Activated B cell treated with CpG ODN at 0.5 μM for 24 hours (primary cell): ENCODE results near the gene ABCD4. TPM values are rescaled to one million over a fixed set of nuclear protein-coding genes. Genes with fewer than 3 reads are reported as not detected.

Source experiments
- ATAC-seq: fragments of 200-7000 bp; cut with Tn5 transposase; one replicate; pipeline ENCODE4 v1.10.0; 2021; ENCODE audit warnings: low read depth, mild to moderate bottlenecking, moderate library complexity
- CTCF ChIA-PET: fragments of 350-600 bp; sonication (Branson Sonifier 250); formaldehyde crosslinking; loops from one replicate; lab custom pipeline; 2021; ENCODE audit warnings: antibody characterized with exemption; lab: Charles Lee
- POLR2A ChIA-PET: fragments of 350-600 bp; sonication (Branson Sonifier 250); formaldehyde crosslinking; loops from one replicate; lab custom pipeline; 2021; ENCODE audit warnings: antibody characterized with exemption; lab: Charles Lee
- DNase-seq: peaks from one replicate; pipeline ENCODE4 v3.0.0; 2022
- H3K27ac Mint-ChIP-seq: one replicate; pipeline ENCODE4 v1.8.0; 2020; ENCODE audit warnings: mixed read lengths
- H3K27me3 Mint-ChIP-seq: one replicate; pipeline ENCODE4 v1.8.0; 2021; ENCODE audit warnings: mixed read lengths
- H3K36me3 Mint-ChIP-seq: one replicate; pipeline ENCODE4 v1.8.0; 2021; ENCODE audit warnings: low read depth, mixed read lengths
- H3K4me1 Mint-ChIP-seq: one replicate; pipeline ENCODE4 v1.8.0; 2021; ENCODE audit warnings: mixed read lengths
- H3K4me3 Mint-ChIP-seq: one replicate; pipeline ENCODE4 v1.8.0; 2020; ENCODE audit warnings: mild to moderate bottlenecking, mixed read lengths
- H3K9me3 Mint-ChIP-seq: one replicate; pipeline ENCODE4 v1.8.0; 2020; ENCODE audit warnings: mixed read lengths
- CTCF ChIP-seq: fragments of 200-600 bp; IDR thresholded peaks from one replicate; pipeline ENCODE4 v1.8.0; 2022; ENCODE audit warnings: antibody characterized with exemption, mild to moderate bottlenecking
- intact Hi-C: fragments of 100-400 bp; cut with micrococcal nuclease; formaldehyde crosslinking; loops from one replicate; pipeline ENCODE4 v1.15.1; 2024
- total RNA-seq: library from RNA; stranded (reverse); gene quantifications from 2 replicates; pipeline ENCODE4 v1.2.3, GENCODE V29; 2022

ABCD4 gene
- total RNA-seq, 1 donor from 2014 or later = 78.4 TPM

GRCh38 chr14:74246542-74246941 lies 56.2 kb downstream of the ABCD4 start:
- TF ChIP-seq CTCF = no peak
- Mint-ChIP-seq H3K36me3 (no peaks in the 10 kb centered on the region), H3K9me3 (no peaks in the 10 kb centered on the region), H3K27ac (no peak overlapping the region), H3K4me1 (peaks cover 13% of the 10 kb centered on the region), H3K4me3 (no peak overlapping the region), H3K27me3 (peaks cover 65% of the 10 kb centered on the region)
- intact Hi-C loops = no loop called here
- DNase-seq (no peak), ATAC-seq (no peak)
- CTCF ChIA-PET = interaction anchor here (1.3 to 2.0 kb wide), 2 partner anchors 10 to 13 kb away, joined by 3 to 5 read pairs; no protein-coding TSS in a partner anchor
- POLR2A ChIA-PET = no interaction called here

GRCh38 chr14:74245292-74245691 lies 57.4 kb downstream of the ABCD4 start:
- no peak for DNase-seq
- no peaks in the 10 kb centered on the region for H3K9me3 Mint-ChIP-seq
- H3K4me3 Mint-ChIP-seq = no peak overlapping the region
- H3K4me1 Mint-ChIP-seq = peaks cover 23% of the 10 kb centered on the region
- POLR2A ChIA-PET = no interaction called here
- TF ChIP-seq CTCF = no peak
- no peak overlapping the region for H3K27ac Mint-ChIP-seq
- CTCF ChIA-PET = interaction anchor here (0.8 kb wide), 1 partner anchor 133 kb away, joined by 3 read pairs; no protein-coding TSS in a partner anchor
- peaks cover 68% of the 10 kb centered on the region for H3K27me3 Mint-ChIP-seq
- ATAC-seq = no peak
- no peaks in the 10 kb centered on the region for H3K36me3 Mint-ChIP-seq
- intact Hi-C loops = no loop called here

GRCh38 chr14:74244115-74244514 lies 58.6 kb downstream of the ABCD4 start:
- no peaks in the 10 kb centered on the region for H3K36me3 Mint-ChIP-seq
- peaks cover 69% of the 10 kb centered on the region for H3K27me3 Mint-ChIP-seq
- intact Hi-C loops = no loop called here
- POLR2A ChIA-PET = no interaction called here
- peaks cover 26% of the 10 kb centered on the region for H3K4me1 Mint-ChIP-seq
- H3K9me3 Mint-ChIP-seq = no peaks in the 10 kb centered on the region
- CTCF ChIA-PET = no interaction called here
- ATAC-seq = no peak
- no peak overlapping the region for H3K4me3 Mint-ChIP-seq
- no peak overlapping the region for H3K27ac Mint-ChIP-seq
- TF ChIP-seq CTCF = no peak
- DNase-seq = no peak

GRCh38 chr14:74243051-74243450 lies 59.7 kb downstream of the ABCD4 start:
- no peak for DNase-seq
- Mint-ChIP-seq H3K9me3 (no peaks in the 10 kb centered on the region), H3K4me1 (peaks cover 26% of the 10 kb centered on the region), H3K4me3 (no peak overlapping the region), H3K27me3 (peaks cover 73% of the 10 kb centered on the region), H3K27ac (no peak overlapping the region), H3K36me3 (no peaks in the 10 kb centered on the region)
- ChIA-PET POLR2A (no interaction called here), CTCF (interaction anchor here (1.2 kb wide), 1 partner anchor 14 kb away, joined by 3 read pairs; no protein-coding TSS in a partner anchor)
- no peak for ATAC-seq
- no peak for TF ChIP-seq CTCF
- intact Hi-C loops = no loop called here

GRCh38 chr14:74242780-74243042 lies 60.0 kb downstream of the ABCD4 start:
- H3K4me3 Mint-ChIP-seq = no peak overlapping the region
- H3K36me3 Mint-ChIP-seq = no peaks in the 10 kb centered on the region
- peaks cover 75% of the 10 kb centered on the region for H3K27me3 Mint-ChIP-seq
- POLR2A ChIA-PET = no interaction called here
- ATAC-seq = no peak
- intact Hi-C loops = no loop called here
- DNase-seq = no peak
- no peak for TF ChIP-seq CTCF
- CTCF ChIA-PET = interaction anchor here (1.2 kb wide), 1 partner anchor 15 kb away, joined by 3 read pairs; no protein-coding TSS in a partner anchor
- no peaks in the 10 kb centered on the region for H3K9me3 Mint-ChIP-seq
- H3K4me1 Mint-ChIP-seq = peaks cover 26% of the 10 kb centered on the region
- H3K27ac Mint-ChIP-seq = no peak overlapping the region
